Measurements from ENCODE around the gene IL31RA. TPM values are rescaled to one million over a fixed set of nuclear protein-coding genes. Genes with fewer than 3 reads are reported as not detected.

Gene IL31RA
- total RNA-seq, 1 donor: 0.43 TPM

DNA sequence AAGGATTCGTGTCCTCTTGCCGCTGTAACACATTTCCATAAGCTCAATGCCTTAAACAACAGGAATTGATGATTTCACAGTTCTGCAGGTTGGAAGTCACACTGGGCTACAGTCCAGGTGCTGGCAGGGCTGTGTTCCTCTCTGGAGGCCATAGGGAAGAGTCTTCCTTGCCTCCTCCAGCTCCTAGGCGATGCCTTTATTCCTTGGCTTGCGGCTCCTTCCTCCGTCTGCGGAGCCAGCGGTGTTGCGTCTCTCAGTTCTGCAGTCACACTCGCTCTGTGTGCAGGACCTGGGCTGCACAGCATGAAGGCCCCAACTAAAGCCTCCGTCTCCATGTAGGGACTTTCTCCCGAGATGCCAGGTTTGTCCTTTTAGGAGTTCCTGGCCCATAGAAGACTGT is 73.6 kb downstream of the IL31RA start:
- TF ChIP-seq, protein P1, sequence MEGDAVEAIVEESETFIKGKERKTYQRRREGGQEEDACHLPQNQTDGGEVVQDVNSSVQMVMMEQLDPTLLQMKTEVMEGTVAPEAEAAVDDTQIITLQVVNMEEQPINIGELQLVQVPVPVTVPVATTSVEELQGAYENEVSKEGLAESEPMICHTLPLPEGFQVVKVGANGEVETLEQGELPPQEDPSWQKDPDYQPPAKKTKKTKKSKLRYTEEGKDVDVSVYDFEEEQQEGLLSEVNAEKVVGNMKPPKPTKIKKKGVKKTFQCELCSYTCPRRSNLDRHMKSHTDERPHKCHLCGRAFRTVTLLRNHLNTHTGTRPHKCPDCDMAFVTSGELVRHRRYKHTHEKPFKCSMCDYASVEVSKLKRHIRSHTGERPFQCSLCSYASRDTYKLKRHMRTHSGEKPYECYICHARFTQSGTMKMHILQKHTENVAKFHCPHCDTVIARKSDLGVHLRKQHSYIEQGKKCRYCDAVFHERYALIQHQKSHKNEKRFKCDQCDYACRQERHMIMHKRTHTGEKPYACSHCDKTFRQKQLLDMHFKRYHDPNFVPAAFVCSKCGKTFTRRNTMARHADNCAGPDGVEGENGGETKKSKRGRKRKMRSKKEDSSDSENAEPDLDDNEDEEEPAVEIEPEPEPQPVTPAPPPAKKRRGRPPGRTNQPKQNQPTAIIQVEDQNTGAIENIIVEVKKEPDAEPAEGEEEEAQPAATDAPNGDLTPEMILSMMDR (IDR thresholded peaks at IDR 0.05; ENCODE audit: insufficient read depth, low read depth, low read length): no peak
- DNase-seq (ENCODE audit: low read depth): no peak
- H3K4me3 ChIP-seq (ENCODE audit: low read depth, low read length): no peak overlapping the region

DNA sequence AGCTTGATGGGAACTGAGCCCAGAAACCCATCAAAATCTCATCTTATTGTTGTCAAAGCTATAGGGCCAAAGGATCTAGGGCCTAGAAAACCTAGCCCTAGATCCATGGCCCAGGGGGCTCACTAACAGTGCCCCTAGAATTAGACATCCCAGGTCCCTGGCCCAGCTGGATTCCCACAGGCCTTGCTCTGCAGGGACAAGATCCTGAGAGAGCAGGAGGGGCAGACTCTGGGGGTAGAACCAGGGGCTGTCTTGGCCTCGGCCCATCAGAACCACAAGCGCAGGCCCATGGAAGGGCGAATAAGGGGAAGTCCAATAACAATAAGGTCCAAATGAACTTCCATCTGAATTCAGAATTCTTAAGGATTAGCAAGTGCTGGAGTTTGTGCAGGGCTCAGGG is 74.0 kb downstream of the IL31RA start:
- DNase-seq (ENCODE audit: low read depth): no peak
- TF ChIP-seq, protein P1 (IDR thresholded peaks at IDR 0.05; ENCODE audit: insufficient read depth, low read depth, low read length): no peak
- no peak overlapping the region for H3K4me3 ChIP-seq (ENCODE audit: low read depth, low read length)

DNA sequence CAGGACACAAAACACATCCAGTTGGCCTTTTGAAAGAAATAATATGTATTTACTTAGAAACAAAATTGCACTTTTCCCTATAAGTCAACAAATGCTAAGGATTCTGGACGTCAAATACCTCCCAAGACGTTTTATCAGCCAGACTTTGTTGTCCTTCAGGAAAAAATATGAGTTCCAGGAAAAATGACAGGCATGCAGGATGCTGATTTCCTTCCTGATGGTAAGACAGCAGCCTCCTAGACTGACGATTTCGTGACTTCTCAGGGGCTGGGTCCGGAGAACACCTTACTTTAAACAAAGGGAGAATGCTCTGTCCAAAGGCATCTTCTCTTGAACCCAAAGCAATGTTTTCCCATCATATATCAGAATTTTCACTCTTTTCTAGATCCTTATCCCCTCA is 74.6 kb downstream of the IL31RA start:
- no peak for DNase-seq (ENCODE audit: low read depth)
- H3K4me3 ChIP-seq (ENCODE audit: low read depth, low read length): no peak overlapping the region
- TF ChIP-seq, protein P1 (IDR thresholded peaks at IDR 0.05; ENCODE audit: insufficient read depth, low read depth, low read length): no peak

DNA sequence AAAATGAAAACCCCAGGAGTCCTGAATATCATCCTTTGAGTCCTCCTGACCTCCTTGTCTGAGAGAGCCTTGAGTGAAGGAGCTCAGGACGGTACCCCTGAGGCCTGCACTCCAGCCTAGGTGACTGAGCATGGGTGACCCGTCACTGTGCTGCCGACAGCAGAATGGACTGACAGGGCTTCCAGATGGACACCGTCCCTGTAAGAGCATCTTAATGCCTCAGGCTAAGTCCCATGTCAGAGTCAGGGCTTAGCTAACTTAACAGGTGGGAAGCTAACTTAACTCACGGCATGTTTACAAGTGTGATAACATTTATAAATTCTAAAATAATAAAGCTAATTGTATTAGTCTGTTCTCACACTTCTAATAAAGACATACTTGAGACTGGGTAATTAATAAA is 75.3 kb downstream of the IL31RA start:
- TF ChIP-seq, protein P1 (IDR thresholded peaks at IDR 0.05; ENCODE audit: insufficient read depth, low read depth, low read length): no peak
- DNase-seq (ENCODE audit: low read depth): no peak
- no peak overlapping the region for H3K4me3 ChIP-seq (ENCODE audit: low read depth, low read length)

DNA sequence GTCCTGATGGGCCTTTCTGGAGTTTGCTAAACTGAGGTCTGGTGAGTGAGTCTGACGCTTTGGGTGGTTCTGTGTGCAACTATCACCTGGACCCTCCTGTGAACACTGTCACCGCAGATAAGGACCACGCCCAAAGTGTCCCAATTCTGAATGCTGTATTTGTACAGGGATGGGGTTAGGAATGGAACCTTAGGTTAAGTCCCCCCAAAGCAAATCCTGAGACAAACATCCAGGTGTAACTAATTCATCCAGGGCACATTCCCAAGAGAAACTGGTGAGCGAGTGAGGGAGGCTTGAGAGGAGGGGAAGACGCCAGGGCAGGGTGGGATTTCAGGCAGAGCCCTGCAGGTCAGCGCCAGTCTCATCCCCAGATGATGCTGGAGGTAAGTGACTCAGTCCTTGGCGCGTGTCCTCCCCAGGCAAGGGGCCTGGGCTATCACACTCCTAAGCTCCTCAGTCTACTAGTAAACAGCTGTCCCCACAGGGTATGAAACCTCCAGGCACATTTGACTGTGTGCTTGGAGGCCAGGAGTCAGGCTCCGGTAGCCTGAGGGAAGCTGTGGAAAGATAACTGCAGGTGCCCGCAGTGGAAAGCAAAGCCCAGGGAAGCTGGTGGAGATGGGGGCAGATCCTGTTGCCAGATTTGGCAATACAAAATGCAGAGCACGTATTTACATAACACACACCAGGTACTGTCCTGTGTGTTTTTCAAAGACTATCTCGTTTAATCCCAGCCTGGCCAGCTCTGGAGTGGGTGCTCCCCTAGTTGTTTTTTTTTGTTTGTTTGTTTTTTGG is 76.9 kb downstream of the IL31RA start:
- TF ChIP-seq, protein P1 (IDR thresholded peaks at IDR 0.05; ENCODE audit: insufficient read depth, low read depth, low read length): no peak
- no peak for DNase-seq (ENCODE audit: low read depth)
- H3K4me3 ChIP-seq (ENCODE audit: low read depth, low read length): no peak overlapping the region

DNA sequence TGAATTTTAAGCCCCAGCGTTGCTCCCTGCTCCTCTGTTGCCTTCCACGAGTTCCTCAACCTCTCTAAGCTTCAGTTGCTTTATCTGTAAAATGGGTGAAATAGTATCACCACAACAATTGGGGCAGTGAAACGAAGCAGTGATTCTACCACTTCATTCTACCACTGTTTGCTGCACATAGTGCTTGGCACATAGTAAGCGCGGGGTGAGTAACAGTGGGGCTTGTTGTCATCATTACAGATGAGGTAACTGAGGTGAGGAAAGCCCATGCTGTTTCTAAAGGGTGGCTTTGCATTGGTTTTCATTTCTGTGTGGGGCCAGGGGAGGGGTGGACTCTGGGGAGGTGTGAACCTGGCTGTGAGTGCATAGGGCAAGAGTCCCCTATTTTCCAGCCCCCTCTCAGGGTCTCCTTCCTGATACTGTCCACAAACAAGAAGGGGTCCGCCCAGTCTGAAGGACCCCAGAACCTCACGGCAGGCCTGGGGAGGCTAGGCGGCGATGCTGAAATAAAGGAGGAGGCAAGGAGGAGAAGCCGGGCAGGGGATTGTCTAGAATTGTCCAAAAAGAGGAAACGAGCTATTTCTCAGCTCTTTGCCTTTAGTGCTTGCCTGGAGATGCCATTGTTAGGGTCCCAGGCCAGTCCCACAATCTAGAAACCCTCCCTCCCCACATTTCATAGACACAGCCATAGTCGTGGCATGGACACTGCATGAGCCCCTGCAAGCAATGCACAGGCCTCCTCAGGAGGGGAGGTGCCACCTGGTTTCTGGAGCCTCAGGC is 78.1 kb downstream of the IL31RA start:
- no peak for DNase-seq (ENCODE audit: low read depth)
- TF ChIP-seq, protein P1 (IDR thresholded peaks at IDR 0.05; ENCODE audit: insufficient read depth, low read depth, low read length): no peak
- H3K4me3 ChIP-seq (ENCODE audit: low read depth, low read length): no peak overlapping the region
